Stimulated activated CD8-positive, alpha-beta memory T cell treated with anti-CD3 and anti-CD28 coated beads, Interleukin-15, amount 100 ng/mL, for 24 hours (primary cell): ENCODE measurements around the gene APOL5.
"Not testable (repeated sequence)": the region's sequence is repeated elsewhere in the genome, so short reads cannot be mapped to it uniquely, and the experiment has no call there.

ENCODE experiments used
- DNase-seq: peaks from one replicate; pipeline ENCODE4 v3.0.0-alpha.2; 2020; ENCODE audit warnings: low read depth

The APOL5 gene

GRCh38 chr22:35717572-35717971 is at the start of gene APOL5:
APOL5 (plus strand) TSS chr22:35717872; CDS start chr22:35717872, 0 bp downstream.
- DNase-seq, result no peak

GRCh38 chr22:35674335-35674734 is 43.3 kb upstream of the APOL5 start:
- DNase-seq, result no peak

- DNase-seq, result not testable (repeated sequence)
Measured at GRCh38 chr22:35676065-35676464, 41.6 kb upstream of the APOL5 start.

- DNase-seq, result no peak
Measured at GRCh38 chr22:35677460-35678187, 40.0 kb upstream of the APOL5 start.

GRCh38 chr22:35678836-35679235 is 38.8 kb upstream of the APOL5 start:
- no peak for DNase-seq

- not testable (repeated sequence) for DNase-seq
Measured at GRCh38 chr22:35679492-35679891, 38.2 kb upstream of the APOL5 start.

GRCh38 chr22:35681454-35682052 is 36.1 kb upstream of the APOL5 start:
- no peak for DNase-seq

- DNase-seq, result no peak
Measured at GRCh38 chr22:35683560-35683959, 34.1 kb upstream of the APOL5 start.

- DNase-seq, result no peak
Measured at GRCh38 chr22:35684270-35684700, 33.4 kb upstream of the APOL5 start.

GRCh38 chr22:35684732-35685131 is 32.9 kb upstream of the APOL5 start:
- no peak for DNase-seq

- no peak for DNase-seq
Measured at GRCh38 chr22:35685731-35686130, 31.9 kb upstream of the APOL5 start.

- no peak for DNase-seq
Measured at GRCh38 chr22:35686298-35686697, 31.4 kb upstream of the APOL5 start.

- DNase-seq, result no peak
Measured at GRCh38 chr22:35687461-35687860, 30.2 kb upstream of the APOL5 start.

GRCh38 chr22:35688913-35689675 is 28.6 kb upstream of the APOL5 start:
- DNase-seq, result no peak

GRCh38 chr22:35690001-35690400 is 27.7 kb upstream of the APOL5 start:
- DNase-seq, result no peak

GRCh38 chr22:35695202-35695601 is 22.5 kb upstream of the APOL5 start:
- DNase-seq, result no peak

- no peak for DNase-seq
Measured at GRCh38 chr22:35697142-35697541, 20.5 kb upstream of the APOL5 start.

GRCh38 chr22:35699852-35700251 is 17.8 kb upstream of the APOL5 start:
- not testable (repeated sequence) for DNase-seq

- DNase-seq, result no peak
Measured at GRCh38 chr22:35703861-35704584, 13.6 kb upstream of the APOL5 start.

- no peak for DNase-seq
Measured at GRCh38 chr22:35705141-35705540, 12.5 kb upstream of the APOL5 start.

- no peak for DNase-seq
Measured at GRCh38 chr22:35708453-35708852, 9.2 kb upstream of the APOL5 start.

- DNase-seq, result no peak
Measured at GRCh38 chr22:35708917-35709316, 8.8 kb upstream of the APOL5 start.
